Adrenal gland (tissue), 12 donors: ENCODE data around the gene U2AF1L4. TPM values are rescaled to one million over a fixed set of nuclear protein-coding genes. Genes with fewer than 3 reads are reported as not detected.

Experiments used
- DNase-seq, 7 donors: peaks; one replicate each; pipeline ENCODE4 v3.0.0-alpha.2; 2019 to 2020
- H3K27ac ChIP-seq, 5 donors: fragments of 200-600 bp; sonication (generic) in 4 of 5; 1 replicate in 3 of 5; 2 replicates in 2 of 5; pipeline versions ENCODE4 v1.5.1 to v1.8.0; 2016 to 2020; ENCODE audit warnings: mild to moderate bottlenecking in 1 of 5
- H3K27me3 ChIP-seq: fragments of 200-600 bp; 2 replicates; pipeline ENCODE4 v1.8.0; 2021
- H3K36me3 ChIP-seq, 2 donors: fragments of 200-600 bp; replicated peaks in 1 of 2; 1 replicate in 1 of 2; 2 replicates in 1 of 2; pipeline versions ENCODE4 v1.5.1 to v1.8.0; 2018 to 2022
- H3K4me1 ChIP-seq, 2 donors: fragments of 200-600 bp; replicated peaks in 1 of 2; 1 replicate in 1 of 2; 2 replicates in 1 of 2; pipeline versions ENCODE4 v1.5.1 to v1.8.0; 2018 to 2021
- H3K4me3 ChIP-seq, 4 donors: fragments of 200-600 bp; sonication (generic) in 3 of 4; one replicate each; pipeline ENCODE4 v1.5.1; 2016 to 2018
- H3K9me3 ChIP-seq, 3 donors: fragments of 200-600 bp; sonication (generic) in 1 of 3; replicated peaks in 1 of 3; 1 replicate in 2 of 3; 2 replicates in 1 of 3; pipeline versions ENCODE4 v1.5.1 to v1.8.0; 2016 to 2021
- POLR2A ChIP-seq, 2 donors: fragments of 450-650 bp; IDR thresholded peaks; one replicate each; pipeline ENCODE4 v1.6.1; 2017; ENCODE audit warnings: antibody characterized with exemption in 2 of 2, mild to moderate bottlenecking in 2 of 2, moderate library complexity in 1 of 2
- WGBS, 4 donors: extraction: QIAGEN DNeasy Blood & Tissue Kit in 2 of 4; methylation state at CpG; one replicate each; pipeline versions ENCODE4 v1.1.5 to v1.1.7; 2013 to 2017; 5-methylcytosine and 5-hydroxymethylcytosine counted together
- intact Hi-C, 2 donors: fragments of 100-400 bp; cut with DNase I; formaldehyde crosslinking; loops; one replicate each; pipeline versions ENCODE4 v1.14.1 to v1.15.0; 2022 to 2023
- polyA plus RNA-seq, 3 donors: library from polyadenylated mRNA; stranded (reverse); fragments of 200-250 nt in 2 of 3; fragments of 350-450 nt in 1 of 3; fragmentation: Illumina TruSeq in 1 of 3; extraction: RNeasy Lipid Tissue Mini Kit (QIAGEN cat#74804) in 1 of 3; gene quantifications; one replicate each; pipeline ENCODE4 v1.2.3, GENCODE V29; 2013 to 2014
- total RNA-seq, 9 donors: library from RNA; depleted of rRNA in 4 of 9; stranded (reverse); fragments of >200 nt in 4 of 9; fragments of 120-200 nt in 1 of 9; fragmentation: NEBNext Ultra II Directional in 1 of 9; extraction: Animal tissue kit (Norgen Biotek cat#: 25700) in 1 of 9; gene quantifications; one replicate each; pipeline versions ENCODE4 v1.1.0 to v1.2.4, GENCODE V29; 2013 to 2023
- TF ChIP-seq, protein P1 (sequence below), 6 experiments: fragments of 450-650 bp in 4 of 6; fragments of 200-600 bp in 2 of 6; sonication (generic) in 1 of 6; IDR thresholded peaks; 1 replicate in 5 of 6; 2 replicates in 1 of 6; pipeline versions ENCODE4 v1.5.1 to v1.8.0; 2016 to 2021; ENCODE audit warnings: antibody characterized with exemption in 6 of 6, mild to moderate bottlenecking in 2 of 6, moderate library complexity in 1 of 6
- donor health status: healthy with polysubstance abuse.
- donor health status: Bipolar disorder and iron deficiency.
- donor health status: DM: yes; HTN: yes; CAD: no.
- donor health status: DM: no; HTN: no; CAD: no.
- donor health status: DM: no; HTN: no; CAD: no.
- donor health status: DM: yes; HTN: yes; CAD: no.

Gene U2AF1L4
- total and polyA plus RNA-seq, 12 donors: 14.8 to 255 (median 32.8) TPM

DNA sequence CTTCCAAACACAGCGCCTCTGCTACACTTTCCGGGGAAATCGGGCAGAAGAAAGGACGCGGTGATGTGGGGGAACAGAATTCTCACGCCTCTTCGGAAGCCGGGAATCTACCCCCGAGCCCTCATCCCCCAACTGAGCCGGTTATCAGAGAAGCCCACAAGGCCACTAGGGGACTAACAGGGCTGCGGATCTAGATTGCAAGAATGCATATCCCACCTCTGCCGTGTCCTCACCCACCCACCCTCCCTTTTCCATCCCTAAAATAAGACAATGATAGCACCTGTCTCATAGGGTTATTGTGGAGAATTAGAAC, 4.1 kb downstream of the U2AF1L4 start:
- Histone ChIP-seq H3K9me3 (no peaks in the 10 kb centered on the region), H3K4me1 (peaks cover 21 to 38% of the 10 kb centered on the region in 2 donors), H3K27me3 (no peaks in the 10 kb centered on the region), H3K36me3 (peaks cover 0 to 31% of the 10 kb centered on the region in 2 donors), H3K4me3 (peak overlapping the region in 2 of 4 donors; percentile 11 to 59), H3K27ac (peak overlapping the region; percentile 68 to 95 (median 86))
- WGBS, 4 donors: 3 to 4% (median 4%) methylated on average over 5 to 12 of the region's 12 CpGs
- intact Hi-C loops: no loop called here
- TF ChIP-seq, protein P1, sequence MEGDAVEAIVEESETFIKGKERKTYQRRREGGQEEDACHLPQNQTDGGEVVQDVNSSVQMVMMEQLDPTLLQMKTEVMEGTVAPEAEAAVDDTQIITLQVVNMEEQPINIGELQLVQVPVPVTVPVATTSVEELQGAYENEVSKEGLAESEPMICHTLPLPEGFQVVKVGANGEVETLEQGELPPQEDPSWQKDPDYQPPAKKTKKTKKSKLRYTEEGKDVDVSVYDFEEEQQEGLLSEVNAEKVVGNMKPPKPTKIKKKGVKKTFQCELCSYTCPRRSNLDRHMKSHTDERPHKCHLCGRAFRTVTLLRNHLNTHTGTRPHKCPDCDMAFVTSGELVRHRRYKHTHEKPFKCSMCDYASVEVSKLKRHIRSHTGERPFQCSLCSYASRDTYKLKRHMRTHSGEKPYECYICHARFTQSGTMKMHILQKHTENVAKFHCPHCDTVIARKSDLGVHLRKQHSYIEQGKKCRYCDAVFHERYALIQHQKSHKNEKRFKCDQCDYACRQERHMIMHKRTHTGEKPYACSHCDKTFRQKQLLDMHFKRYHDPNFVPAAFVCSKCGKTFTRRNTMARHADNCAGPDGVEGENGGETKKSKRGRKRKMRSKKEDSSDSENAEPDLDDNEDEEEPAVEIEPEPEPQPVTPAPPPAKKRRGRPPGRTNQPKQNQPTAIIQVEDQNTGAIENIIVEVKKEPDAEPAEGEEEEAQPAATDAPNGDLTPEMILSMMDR (IDR thresholded peaks at IDR 0.05): peak in 1 of 6 experiments; percentile 16
- TF ChIP-seq POLR2A (IDR thresholded peaks at IDR 0.05): no peak
- DNase-seq: no peak

DNA sequence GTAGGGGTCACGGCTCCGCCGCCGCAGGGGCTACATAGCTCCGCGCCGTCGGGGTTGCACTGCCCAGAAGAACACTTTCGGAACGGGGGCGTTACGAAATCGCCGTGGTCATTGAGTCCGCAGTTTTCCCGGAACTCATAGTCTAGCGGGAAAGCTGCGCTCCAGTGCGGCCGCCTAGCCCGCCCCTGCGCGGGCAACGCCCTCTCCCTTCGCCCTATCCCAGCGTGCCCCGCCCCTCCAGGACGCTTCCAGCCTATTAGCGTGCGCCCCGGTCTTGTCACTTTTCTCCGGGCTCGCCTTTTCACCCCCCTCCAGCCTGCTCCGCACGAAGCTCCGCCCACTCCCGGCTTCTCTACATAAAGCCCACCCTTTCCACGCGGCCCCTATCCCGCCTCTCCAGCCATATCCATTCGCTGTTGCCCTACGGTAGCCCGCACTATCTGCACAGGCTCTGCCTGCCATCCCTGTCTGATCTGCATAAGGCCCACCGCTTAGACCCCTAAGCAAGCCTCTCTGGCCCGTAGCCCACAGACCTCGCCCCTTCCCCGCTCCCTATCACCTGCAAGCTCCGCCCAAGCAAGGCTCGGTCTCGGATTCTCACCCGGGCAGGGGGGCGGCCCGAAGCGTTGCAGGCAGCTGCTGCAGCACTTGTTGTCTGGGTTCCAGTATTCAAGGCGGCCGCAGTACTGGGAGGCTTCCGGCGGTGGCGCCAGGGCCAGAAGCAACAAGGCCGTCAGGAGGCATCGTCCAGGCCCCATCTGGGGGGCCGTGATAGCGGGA, 4.6 kb downstream of the U2AF1L4 start:
- no peaks in the 10 kb centered on the region for H3K9me3 ChIP-seq
- peaks cover 18 to 34% of the 10 kb centered on the region in 2 donors for H3K4me1 ChIP-seq
- peaks cover 0 to 36% of the 10 kb centered on the region in 2 donors for H3K36me3 ChIP-seq
- DNase-seq: peak; percentile 97 to 99 (median 99)
- H3K27ac ChIP-seq: peak overlapping the region; percentile 75 to 95 (median 86)
- 0 to 1% (median 1%) methylated on average over 31 to 63 of the region's 63 CpGs for WGBS, 4 donors
- intact Hi-C loops: no loop called here
- TF ChIP-seq POLR2A (IDR thresholded peaks at IDR 0.05): peak in 1 of 2 donors; percentile 47
- TF ChIP-seq, protein P1 (IDR thresholded peaks at IDR 0.05): peak in 2 of 6 experiments; percentile 24 to 29
- H3K4me3 ChIP-seq: peak overlapping the region in 3 of 4 donors; percentile 11 to 65 (median 59)
- H3K27me3 ChIP-seq: no peaks in the 10 kb centered on the region

DNA sequence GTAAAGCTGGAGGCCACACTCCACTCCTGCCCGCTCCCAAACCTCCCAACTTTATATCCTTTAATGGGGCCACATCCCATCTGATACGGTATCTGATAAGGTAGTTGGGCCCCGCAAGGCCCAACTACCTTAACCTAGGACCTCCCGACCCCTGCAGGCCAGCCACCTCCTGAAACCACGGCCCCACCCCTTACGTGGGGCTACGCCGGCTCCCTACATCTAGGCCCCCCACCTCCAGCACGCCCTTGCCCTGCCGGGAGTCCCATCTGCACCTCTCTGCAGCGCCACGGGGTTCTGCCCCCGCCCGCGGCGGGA, 5.2 kb downstream of the U2AF1L4 start:
- no peaks in the 10 kb centered on the region for H3K27me3 ChIP-seq
- H3K9me3 ChIP-seq: no peaks in the 10 kb centered on the region
- H3K4me1 ChIP-seq: peaks cover 18 to 34% of the 10 kb centered on the region in 2 donors
- H3K36me3 ChIP-seq: peaks cover 0 to 41% of the 10 kb centered on the region in 2 donors
- H3K4me3 ChIP-seq: peak overlapping the region in 2 of 4 donors; percentile 11 to 59
- TF ChIP-seq POLR2A (IDR thresholded peaks at IDR 0.05): peak in 1 of 2 donors; percentile 33
- TF ChIP-seq, protein P1 (IDR thresholded peaks at IDR 0.05): no peak
- DNase-seq: no peak
- H3K27ac ChIP-seq: peak overlapping the region; percentile 75 to 88 (median 86)
- WGBS, 4 donors: 3 to 5% (median 4%) methylated on average over 13 to 16 of the region's 16 CpGs; no CpG with 5 or more reads in 1 of the 4 donors
- intact Hi-C loops: no loop called here

DNA sequence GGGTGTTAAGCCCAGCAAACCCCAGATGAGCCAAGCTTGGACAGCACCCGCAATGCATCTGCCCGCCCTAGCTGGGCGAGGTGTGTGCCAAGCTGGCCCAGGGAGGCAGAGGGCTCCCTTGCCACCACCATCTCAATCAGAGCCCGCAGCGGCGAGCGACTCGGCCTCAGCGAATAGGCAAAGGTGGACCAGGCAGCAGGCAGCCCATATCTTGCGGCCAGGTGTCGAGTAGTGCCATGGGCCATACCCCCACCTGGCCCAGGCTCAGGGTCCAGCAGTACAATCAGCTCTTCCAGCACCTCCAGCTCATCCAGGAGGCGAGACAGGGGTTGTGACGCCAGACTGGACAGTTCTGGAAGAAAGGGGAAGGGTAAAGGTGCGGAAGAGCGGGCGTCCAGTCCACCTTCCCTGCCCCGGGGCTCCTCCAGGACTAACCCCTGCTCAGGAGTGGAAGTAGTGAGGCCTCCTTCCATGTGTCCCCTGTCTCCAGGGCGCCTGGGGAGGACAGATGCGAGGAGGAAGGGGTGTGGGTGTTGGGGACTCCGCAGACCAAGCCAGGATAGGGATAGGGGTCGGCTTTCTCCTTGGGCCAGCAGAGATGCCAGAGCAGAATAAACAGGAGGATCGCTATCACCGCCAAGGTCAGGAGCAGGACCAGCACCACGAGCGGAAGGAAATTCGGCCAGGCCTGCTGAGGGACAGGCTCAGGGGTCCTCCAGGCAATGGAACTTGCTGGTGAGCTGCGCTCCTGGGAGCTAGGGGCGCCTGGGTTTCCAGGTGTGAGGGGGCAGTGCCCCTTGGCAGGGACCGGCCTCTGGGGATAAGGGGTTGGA, 5.7 kb downstream of the U2AF1L4 start:
- H3K9me3 ChIP-seq: no peaks in the 10 kb centered on the region
- DNase-seq: peak in 2 of 7 donors; percentile 42 to 44
- intact Hi-C loops: no loop called here
- peak overlapping the region in 1 of 4 donors; percentile 59 for H3K4me3 ChIP-seq
- WGBS, 4 donors: 67 to 81% (median 75%) methylated on average over 25 to 29 of the region's 29 CpGs
- peaks cover 0 to 45% of the 10 kb centered on the region in 2 donors for H3K36me3 ChIP-seq
- no peaks in the 10 kb centered on the region for H3K27me3 ChIP-seq
- TF ChIP-seq, protein P1 (IDR thresholded peaks at IDR 0.05): no peak
- no peak for TF ChIP-seq POLR2A (IDR thresholded peaks at IDR 0.05)
- peaks cover 16 to 32% of the 10 kb centered on the region in 2 donors for H3K4me1 ChIP-seq
- H3K27ac ChIP-seq: peak overlapping the region; percentile 75 to 88 (median 86)
